Tibial nerve (tissue), 4 donors: ENCODE data around the gene NFATC1. TPM values are rescaled to one million over a fixed set of nuclear protein-coding genes. Genes with fewer than 3 reads are reported as not detected.
A peak's percentile ranks its signal among the peaks of the same experiment; 100 is the strongest.

Source experiments
- DNase-seq, 2 donors: peaks; one replicate each; pipeline ENCODE4 v3.0.0-alpha.2; 2019; ENCODE audit warnings: low spot score in 2 of 2
- H3K27ac ChIP-seq, 4 donors: fragments of 200-600 bp; sonication (generic) in 3 of 4; one replicate each; pipeline ENCODE4 v1.5.1; 2017 to 2019; ENCODE audit warnings: mild to moderate bottlenecking in 1 of 4
- H3K27me3 ChIP-seq, 2 donors: fragments of 200-600 bp; sonication (generic) in 1 of 2; one replicate each; pipeline versions ENCODE4 v1.5.1 to v1.6.0; 2017 to 2019
- H3K36me3 ChIP-seq, 3 donors: fragments of 200-600 bp; sonication (generic); one replicate each; pipeline ENCODE4 v1.5.1; 2018 to 2019
- H3K4me1 ChIP-seq, 4 donors: fragments of 200-600 bp; sonication (generic) in 3 of 4; one replicate each; pipeline ENCODE4 v1.5.1; 2017 to 2019
- H3K4me3 ChIP-seq, 4 donors: fragments of 200-600 bp; sonication (generic) in 3 of 4; one replicate each; pipeline ENCODE4 v1.5.1; 2017 to 2019; ENCODE audit warnings: mild to moderate bottlenecking in 1 of 4, moderate library complexity in 1 of 4
- H3K9me3 ChIP-seq, 4 donors: fragments of 200-600 bp; sonication (generic) in 3 of 4; one replicate each; pipeline ENCODE4 v1.5.1; 2017 to 2019
- EP300 ChIP-seq, 2 donors: sonication (generic); formaldehyde crosslinking; IDR thresholded peaks; one replicate each; pipeline ENCODE4 v1.6.1; 2017; ENCODE audit warnings: antibody characterized with exemption in 2 of 2, mild to moderate bottlenecking in 1 of 2
- POLR2A ChIP-seq, 2 donors: fragments of 450-650 bp; IDR thresholded peaks; one replicate each; pipeline ENCODE4 v1.6.1; 2017; ENCODE audit warnings: antibody characterized with exemption in 2 of 2, mild to moderate bottlenecking in 2 of 2, moderate library complexity in 2 of 2
- WGBS, 2 donors: methylation state at CpG; one replicate each; pipeline ENCODE4 v1.1.5; 2018; 5-methylcytosine and 5-hydroxymethylcytosine counted together
- total RNA-seq, 4 donors: library from RNA; depleted of rRNA; stranded (reverse); fragments of >200 nt; gene quantifications; one replicate each; pipeline ENCODE4 v1.1.0, GENCODE V29; 2016
- TF ChIP-seq, protein P1 (sequence below), 5 experiments: fragments of 200-600 bp in 3 of 5; fragments of 450-650 bp in 2 of 5; sonication (generic) in 3 of 5; IDR thresholded peaks; one replicate each; pipeline ENCODE4 v1.5.1; 2016 to 2019; ENCODE audit warnings: antibody characterized with exemption in 5 of 5, mild to moderate bottlenecking in 3 of 5, moderate library complexity in 2 of 5

The NFATC1 gene
- total RNA-seq, 4 donors from 2014 or later, result 33.7 to 48.6 (median 37.8) TPM

GRCh38 chr18:79458131-79458838 is 62.6 kb downstream of the NFATC1 start:
- H3K4me1 ChIP-seq, result peaks cover 0 to 46% (median 37%) of the 10 kb centered on the region in 4 donors
- H3K9me3 ChIP-seq, result no peaks in the 10 kb centered on the region
- H3K27ac ChIP-seq, result peak overlapping the region; percentile 62 to 83 (median 76)
- H3K4me3 ChIP-seq, result peak overlapping the region in 3 of 4 donors; percentile 7 to 36 (median 22)
- H3K36me3 ChIP-seq, result peaks cover 0 to 71% (median 0%) of the 10 kb centered on the region in 3 donors
- TF ChIP-seq POLR2A (IDR thresholded peaks at IDR 0.05) (no peak), EP300 (IDR thresholded peaks at IDR 0.05) (peak; percentile 28 to 81)
- peak; percentile 53 to 61 for DNase-seq
- H3K27me3 ChIP-seq, result no peaks in the 10 kb centered on the region
- WGBS, 2 donors, result 25 to 41% methylated on average over 40 of the region's 45 CpGs

- no peaks in the 10 kb centered on the region for H3K27me3 ChIP-seq
- H3K36me3 ChIP-seq, result peaks cover 0 to 69% (median 0%) of the 10 kb centered on the region in 3 donors
- H3K9me3 ChIP-seq, result no peaks in the 10 kb centered on the region
- peak overlapping the region; percentile 62 to 83 (median 76) for H3K27ac ChIP-seq
- 70 to 76% methylated on average over 37 to 38 of the region's 40 CpGs for WGBS, 2 donors
- no peak for TF ChIP-seq POLR2A (IDR thresholded peaks at IDR 0.05)
- TF ChIP-seq, protein P1, sequence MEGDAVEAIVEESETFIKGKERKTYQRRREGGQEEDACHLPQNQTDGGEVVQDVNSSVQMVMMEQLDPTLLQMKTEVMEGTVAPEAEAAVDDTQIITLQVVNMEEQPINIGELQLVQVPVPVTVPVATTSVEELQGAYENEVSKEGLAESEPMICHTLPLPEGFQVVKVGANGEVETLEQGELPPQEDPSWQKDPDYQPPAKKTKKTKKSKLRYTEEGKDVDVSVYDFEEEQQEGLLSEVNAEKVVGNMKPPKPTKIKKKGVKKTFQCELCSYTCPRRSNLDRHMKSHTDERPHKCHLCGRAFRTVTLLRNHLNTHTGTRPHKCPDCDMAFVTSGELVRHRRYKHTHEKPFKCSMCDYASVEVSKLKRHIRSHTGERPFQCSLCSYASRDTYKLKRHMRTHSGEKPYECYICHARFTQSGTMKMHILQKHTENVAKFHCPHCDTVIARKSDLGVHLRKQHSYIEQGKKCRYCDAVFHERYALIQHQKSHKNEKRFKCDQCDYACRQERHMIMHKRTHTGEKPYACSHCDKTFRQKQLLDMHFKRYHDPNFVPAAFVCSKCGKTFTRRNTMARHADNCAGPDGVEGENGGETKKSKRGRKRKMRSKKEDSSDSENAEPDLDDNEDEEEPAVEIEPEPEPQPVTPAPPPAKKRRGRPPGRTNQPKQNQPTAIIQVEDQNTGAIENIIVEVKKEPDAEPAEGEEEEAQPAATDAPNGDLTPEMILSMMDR (IDR thresholded peaks at IDR 0.05), result no peak
- no peak for TF ChIP-seq EP300 (IDR thresholded peaks at IDR 0.05)
- H3K4me1 ChIP-seq, result peaks cover 0 to 37% (median 34%) of the 10 kb centered on the region in 4 donors
- H3K4me3 ChIP-seq, result peak overlapping the region in 3 of 4 donors; percentile 7 to 36 (median 22)
- no peak for DNase-seq
These were observed 63.4 kb downstream of the NFATC1 start for GRCh38 chr18:79458917-79459803.

DNA sequence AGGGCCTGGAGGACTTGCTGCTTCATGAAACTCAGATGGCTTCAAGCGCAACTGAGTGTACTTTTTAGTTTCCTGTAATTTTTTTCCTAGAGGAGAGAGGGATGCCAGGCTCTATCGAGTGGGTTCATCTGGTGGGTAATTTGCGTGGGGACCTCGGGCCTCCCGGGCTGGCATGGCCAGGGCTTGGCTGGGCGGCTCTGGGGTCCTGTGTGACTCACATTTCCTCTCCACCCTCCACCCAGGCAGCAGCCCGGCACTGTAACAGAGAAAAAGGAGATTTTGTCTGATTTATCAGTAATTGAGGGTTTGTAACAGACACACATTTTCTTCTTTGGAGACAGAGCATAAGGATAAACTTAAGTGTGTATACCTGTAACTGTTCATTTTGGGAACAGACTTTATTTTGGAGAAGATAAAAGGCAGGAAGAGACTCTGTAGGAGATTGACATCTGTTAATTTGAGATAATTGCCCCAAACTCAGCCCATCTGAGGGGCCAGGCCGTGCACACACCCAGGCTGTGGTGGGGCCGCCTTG is 64.3 kb downstream of the NFATC1 start:
- H3K4me1 ChIP-seq, result peaks cover 0 to 36% (median 33%) of the 10 kb centered on the region in 4 donors
- DNase-seq, result no peak
- TF ChIP-seq POLR2A (IDR thresholded peaks at IDR 0.05), result no peak
- TF ChIP-seq, protein P1 (IDR thresholded peaks at IDR 0.05), result no peak
- TF ChIP-seq EP300 (IDR thresholded peaks at IDR 0.05), result no peak
- 51% methylated on average over 9 of the region's 9 CpGs for WGBS, 2 donors
- H3K27me3 ChIP-seq, result no peaks in the 10 kb centered on the region
- peaks cover 0 to 60% (median 0%) of the 10 kb centered on the region in 3 donors for H3K36me3 ChIP-seq
- no peaks in the 10 kb centered on the region for H3K9me3 ChIP-seq
- H3K27ac ChIP-seq, result peak overlapping the region in 3 of 4 donors; percentile 11 to 83 (median 62)
- no peak overlapping the region for H3K4me3 ChIP-seq

- H3K36me3 ChIP-seq, result peaks cover 0 to 54% (median 0%) of the 10 kb centered on the region in 3 donors
- peak overlapping the region in 3 of 4 donors; percentile 23 to 83 (median 47) for H3K27ac ChIP-seq
- H3K4me1 ChIP-seq, result peaks cover 0 to 43% (median 36%) of the 10 kb centered on the region in 4 donors
- DNase-seq, result no peak
- H3K4me3 ChIP-seq, result no peak overlapping the region
- H3K9me3 ChIP-seq, result no peaks in the 10 kb centered on the region
- no peaks in the 10 kb centered on the region for H3K27me3 ChIP-seq
- no peak for TF ChIP-seq POLR2A (IDR thresholded peaks at IDR 0.05)
- WGBS, 2 donors, result 60 to 67% methylated on average over 12 to 21 of the region's 31 CpGs
These were observed 65.0 kb downstream of the NFATC1 start for GRCh38 chr18:79460481-79461300.

- Histone ChIP-seq H3K27me3 (no peaks in the 10 kb centered on the region), H3K4me3 (no peak overlapping the region), H3K36me3 (peaks cover 0 to 48% (median 0%) of the 10 kb centered on the region in 3 donors), H3K4me1 (peaks cover 0 to 48% (median 37%) of the 10 kb centered on the region in 4 donors), H3K9me3 (no peaks in the 10 kb centered on the region), H3K27ac (no peak overlapping the region)
- TF ChIP-seq EP300 (IDR thresholded peaks at IDR 0.05) (no peak), POLR2A (IDR thresholded peaks at IDR 0.05) (no peak)
- TF ChIP-seq, protein P1 (IDR thresholded peaks at IDR 0.05), result no peak
- no peak for DNase-seq
- WGBS, 2 donors, result 93 to 96% methylated on average over 11 to 22 of the region's 22 CpGs
These were observed 65.9 kb downstream of the NFATC1 start for GRCh38 chr18:79461627-79462026.
